NCI-H446 treated with DMSO at 0.1 percent for 48 hours (cell line): ENCODE results near the gene DISP3.

Experiments used
- DNase-seq: peaks from one replicate; lab custom pipeline; 2025; lab: John Stamatoyannopoulos, UW

The DISP3 gene

GRCh38 chr1:11486231-11487009 is 7.5 kb downstream of the DISP3 start:
- no peak for DNase-seq

- DNase-seq, result no peak
Measured at GRCh38 chr1:11487196-11487751, 8.3 kb downstream of the DISP3 start.

DNA sequence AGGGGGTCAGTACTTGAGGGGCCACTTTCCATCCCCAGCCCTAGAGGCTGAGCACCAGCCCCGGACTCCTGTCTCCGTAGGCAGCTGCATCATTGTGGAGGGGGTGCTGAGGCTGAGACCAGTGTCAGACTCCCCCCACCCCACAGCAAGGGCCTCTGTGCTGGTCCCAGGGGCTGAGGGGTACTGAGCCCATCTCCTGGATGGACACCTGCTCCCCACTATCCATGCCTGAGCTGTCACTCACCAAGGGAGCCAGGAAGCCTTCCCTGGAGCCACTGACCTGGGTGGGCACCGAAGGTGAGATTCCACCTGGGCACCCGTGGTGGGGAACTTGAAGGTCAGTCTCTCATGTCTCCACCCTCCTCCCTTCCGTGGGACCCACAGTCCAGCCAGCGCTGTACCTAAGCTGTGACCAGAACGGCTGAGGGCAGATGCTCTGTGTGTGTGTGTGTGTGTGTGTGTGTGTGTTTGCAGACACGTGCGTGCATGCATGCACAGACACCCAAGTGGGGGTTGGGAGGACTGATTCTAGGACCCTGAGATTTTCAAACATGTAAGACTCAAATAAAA is 9.3 kb downstream of the DISP3 start:
- no peak for DNase-seq

- DNase-seq, result no peak
Measured at GRCh38 chr1:11488966-11489625, 10.1 kb downstream of the DISP3 start.

DNA sequence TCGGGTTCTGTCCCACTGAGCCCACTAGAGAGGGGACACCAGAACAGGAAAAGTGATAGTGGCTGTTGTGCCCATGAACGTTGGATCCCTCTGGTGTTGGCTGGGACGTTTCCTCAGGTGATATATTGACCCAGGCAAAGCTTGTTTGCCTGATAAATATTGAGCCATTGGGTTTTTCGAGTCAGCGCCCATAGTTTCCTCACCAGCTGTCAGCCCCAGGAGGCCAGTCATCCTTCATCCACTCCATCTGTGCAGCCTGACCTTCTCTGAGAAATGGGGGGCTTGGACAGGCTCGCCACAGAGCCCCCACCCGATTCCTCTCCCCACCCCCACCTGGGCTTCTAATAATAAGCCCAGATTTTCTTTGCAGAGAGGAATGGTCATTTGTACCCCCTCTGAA is 13.3 kb downstream of the DISP3 start:
- DNase-seq, result no peak

DNA sequence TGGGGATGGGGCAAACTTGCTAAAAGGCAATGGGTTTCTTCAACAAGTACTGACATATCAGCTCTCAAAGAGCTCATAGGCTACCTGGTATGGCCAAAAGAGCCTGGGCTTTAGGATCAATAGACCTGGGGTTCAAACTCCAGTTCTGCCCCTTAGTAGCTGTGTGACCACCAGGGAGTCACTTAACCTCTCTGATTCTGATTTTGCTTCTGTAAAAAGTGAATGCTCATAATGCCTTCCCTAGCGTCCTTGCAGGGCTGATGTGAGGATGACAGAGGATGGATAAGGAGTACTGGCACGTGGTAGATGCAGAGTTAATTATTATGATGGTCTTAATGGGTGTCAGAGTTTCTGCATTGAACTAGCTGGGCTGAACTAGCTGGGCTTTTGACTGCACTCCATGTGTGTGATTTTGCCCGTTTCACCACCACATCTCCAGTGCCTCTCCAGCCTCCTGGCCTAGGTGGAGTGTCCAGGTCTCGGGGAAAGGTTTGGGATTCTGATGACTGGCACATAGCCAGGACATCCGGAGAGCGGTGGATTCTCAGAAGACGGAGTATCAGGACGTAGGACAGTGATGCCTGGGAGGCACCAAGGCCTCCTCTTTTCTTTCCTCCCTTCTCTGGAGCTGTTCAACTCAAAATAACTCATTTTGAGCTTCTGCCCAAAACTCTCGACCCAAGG is 15.2 kb downstream of the DISP3 start:
- no peak for DNase-seq

DNA sequence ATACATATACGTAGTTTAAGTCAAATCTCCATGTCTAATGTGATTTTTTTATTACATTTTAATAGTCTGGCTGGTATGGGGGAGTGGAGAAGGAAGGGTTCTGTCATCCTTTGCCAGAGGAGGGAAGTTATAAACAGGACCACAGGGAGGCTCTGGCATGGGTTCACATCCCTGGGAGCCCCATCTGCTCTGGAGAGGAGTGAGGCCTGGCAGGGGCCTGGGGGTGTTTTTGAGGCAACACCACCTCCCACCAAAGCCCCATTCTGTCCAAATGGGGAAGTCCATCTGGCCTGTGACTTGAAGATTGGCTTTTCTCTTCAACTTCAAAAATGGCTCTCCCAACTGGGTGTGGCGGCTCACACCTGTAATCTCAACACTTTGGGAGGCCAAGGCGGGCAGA is 15.8 kb downstream of the DISP3 start:
- peak; percentile 85 for DNase-seq

DNA sequence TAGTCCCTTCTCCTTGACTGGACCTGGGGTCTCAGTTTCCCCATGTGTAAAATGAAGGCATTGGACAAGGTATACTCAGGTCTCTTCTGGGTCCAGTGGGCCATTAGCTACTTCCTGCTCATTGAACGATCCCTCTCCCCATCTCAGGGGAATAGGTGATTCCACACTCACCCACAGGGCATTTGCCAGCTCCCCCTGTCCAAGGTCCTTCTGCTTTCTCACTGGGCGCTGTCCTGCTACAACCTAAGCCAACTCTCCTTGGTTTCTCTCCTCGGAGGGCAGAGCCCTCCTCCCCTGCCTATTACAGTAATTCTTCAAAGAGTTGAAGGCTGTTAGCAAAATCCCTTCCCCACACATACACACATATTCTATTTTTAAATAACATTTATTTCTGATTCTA is 16.6 kb downstream of the DISP3 start:
- no peak for DNase-seq

DNA sequence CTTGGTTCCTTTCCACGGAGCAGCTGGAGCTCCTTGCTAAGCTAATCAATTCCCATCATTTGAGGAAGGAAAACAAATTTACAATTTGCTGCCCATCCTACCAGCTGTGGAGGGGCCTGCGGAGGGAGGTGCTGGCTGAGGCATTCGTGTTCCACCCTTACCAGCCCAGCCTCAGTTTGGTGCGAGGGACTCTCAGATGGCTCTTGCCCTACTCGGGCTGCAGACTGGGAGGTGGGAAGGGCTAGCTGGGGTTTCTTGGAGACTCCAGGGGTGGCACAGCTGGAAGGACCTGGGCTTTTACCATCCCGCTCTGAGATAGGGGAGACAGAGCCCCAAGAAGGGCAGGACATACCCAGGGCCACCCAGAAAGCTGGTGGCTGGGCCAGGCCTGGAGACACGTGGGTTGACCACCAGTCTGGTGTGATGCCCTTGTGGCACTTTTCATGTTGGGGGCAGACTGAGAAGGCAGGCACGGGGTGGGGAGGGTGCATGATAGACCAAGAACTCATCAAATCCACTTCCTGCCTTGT is 17.7 kb downstream of the DISP3 start:
- no peak for DNase-seq

GRCh38 chr1:11498956-11499594 is 20.1 kb downstream of the DISP3 start:
- DNase-seq, result no peak

- no peak for DNase-seq
Measured at GRCh38 chr1:11499601-11500331, 20.8 kb downstream of the DISP3 start.

- DNase-seq, result no peak
Measured at GRCh38 chr1:11500881-11501280, 21.9 kb downstream of the DISP3 start.

- no peak for DNase-seq
Measured at GRCh38 chr1:11501491-11501897, 22.5 kb downstream of the DISP3 start.

GRCh38 chr1:11501906-11502485 is 23.0 kb downstream of the DISP3 start:
- DNase-seq, result no peak

GRCh38 chr1:11502516-11502915 is 23.6 kb downstream of the DISP3 start:
- DNase-seq, result no peak

DNA sequence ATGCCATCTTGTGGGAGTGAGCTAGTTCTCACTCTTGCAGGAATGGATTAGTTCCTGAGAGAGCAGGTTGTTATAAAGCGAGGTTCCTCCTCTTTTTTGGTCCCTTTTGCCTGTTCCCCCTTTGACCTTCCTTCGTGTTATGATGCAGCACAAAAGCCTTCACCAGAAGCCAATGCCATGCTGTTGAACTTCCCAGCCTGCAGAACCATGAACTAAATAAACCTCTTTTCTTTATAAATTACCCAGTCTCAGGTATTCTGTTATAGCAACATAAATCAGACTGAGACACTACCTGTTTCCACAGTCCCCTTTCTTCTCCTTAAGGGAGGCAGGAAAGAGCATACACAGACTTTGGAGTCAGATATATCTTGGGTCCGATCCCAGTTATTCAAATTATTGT is 25.6 kb downstream of the DISP3 start:
- DNase-seq, result no peak

- DNase-seq, result no peak
Measured at GRCh38 chr1:11505591-11506538, 26.9 kb downstream of the DISP3 start.

DNA sequence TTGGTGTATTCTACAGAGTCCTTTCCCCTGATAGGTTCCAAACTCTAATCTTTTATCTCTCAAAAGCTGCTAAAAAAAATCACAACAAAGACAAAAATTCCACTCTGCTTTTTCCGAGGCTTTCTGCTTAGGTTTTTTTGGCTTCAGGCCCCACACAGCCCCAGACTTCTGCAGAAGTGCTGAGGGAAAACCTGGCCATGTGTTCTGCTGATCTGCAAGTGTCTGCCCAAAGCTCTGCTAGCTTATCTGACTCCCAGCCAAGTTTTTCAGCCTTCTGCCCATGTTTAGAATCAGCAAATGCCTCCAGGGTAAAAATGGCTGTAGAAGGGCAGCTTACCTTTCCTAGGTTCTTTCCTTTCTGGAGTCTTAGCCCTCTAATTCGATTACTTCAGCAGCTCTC is 28.4 kb downstream of the DISP3 start:
- peak; percentile 81 for DNase-seq

GRCh38 chr1:11513681-11514080 is 34.7 kb downstream of the DISP3 start:
- no peak for DNase-seq
